VCaP (cell line): ENCODE results near the gene RFX1.

Source experiments
- H3K27ac ChIP-seq: fragments of 450-650 bp; 2 replicates; pipeline ENCODE4 v1.5.1; 2017
- CTCF ChIP-seq: fragments of 450-650 bp; conservative IDR thresholded peaks from 2 replicates; pipeline ENCODE4 v1.5.1; 2017; ENCODE audit warnings: mild to moderate bottlenecking, moderate library complexity

RFX1 gene

GRCh38 chr19:13984186-13984585 lies 21.9 kb downstream of the RFX1 start:
- TF ChIP-seq CTCF, result no peak
- no peak overlapping the region for H3K27ac ChIP-seq

- no peak for TF ChIP-seq CTCF
- H3K27ac ChIP-seq, result no peak overlapping the region
Measured at GRCh38 chr19:13983213-13983889, 22.8 kb downstream of the RFX1 start.

GRCh38 chr19:13982773-13983172 lies 23.3 kb downstream of the RFX1 start:
- TF ChIP-seq CTCF, result no peak

GRCh38 chr19:13981988-13982501 lies 24.1 kb downstream of the RFX1 start:
- H3K27ac ChIP-seq, result no peak overlapping the region
- TF ChIP-seq CTCF, result no peak

More at GRCh38 chr19:13982773-13983172, 23.3 kb downstream of the RFX1 start:
- H3K27ac ChIP-seq, result no peak overlapping the region

- no peak for TF ChIP-seq CTCF
- no peak overlapping the region for H3K27ac ChIP-seq
Measured at GRCh38 chr19:13981467-13981866, 24.7 kb downstream of the RFX1 start.

- H3K27ac ChIP-seq, result no peak overlapping the region
Measured at GRCh38 chr19:13981021-13981420, 25.1 kb downstream of the RFX1 start.

GRCh38 chr19:13980340-13980739 lies 25.8 kb downstream of the RFX1 start:
- TF ChIP-seq CTCF, result no peak
- no peak overlapping the region for H3K27ac ChIP-seq

More at GRCh38 chr19:13981021-13981420, 25.1 kb downstream of the RFX1 start:
- no peak for TF ChIP-seq CTCF
